HL-60 (cell line): ENCODE measurements around the gene EPHA4.

Experiments used
- GABPA ChIP-seq: IDR thresholded peaks from 2 replicates; pipeline ENCODE4 v1.6.1; 2012; ENCODE audit warnings: low read depth
- POLR2AphosphoS5 ChIP-seq: IDR thresholded peaks from 2 replicates; pipeline ENCODE4 v1.6.1; 2012; ENCODE audit warnings: low read depth
- SPI1 ChIP-seq: IDR thresholded peaks from 2 replicates; pipeline ENCODE4 v1.6.1; 2012; ENCODE audit warnings: low read depth, mild to moderate bottlenecking, borderline replicate concordance
- TF ChIP-seq, protein P1 (sequence below): IDR thresholded peaks from one replicate; pipeline ENCODE4 v1.5.1; 2011; ENCODE audit warnings: low read length, control low read depth, inconsistent platforms; ENCODE audit not compliant: insufficient read depth
- TF ChIP-seq, protein P2 (sequence below): IDR thresholded peaks from 2 replicates; pipeline ENCODE4 v1.6.1; 2012; ENCODE audit warnings: low read depth; ENCODE audit not compliant: insufficient replicate concordance

DNA sequence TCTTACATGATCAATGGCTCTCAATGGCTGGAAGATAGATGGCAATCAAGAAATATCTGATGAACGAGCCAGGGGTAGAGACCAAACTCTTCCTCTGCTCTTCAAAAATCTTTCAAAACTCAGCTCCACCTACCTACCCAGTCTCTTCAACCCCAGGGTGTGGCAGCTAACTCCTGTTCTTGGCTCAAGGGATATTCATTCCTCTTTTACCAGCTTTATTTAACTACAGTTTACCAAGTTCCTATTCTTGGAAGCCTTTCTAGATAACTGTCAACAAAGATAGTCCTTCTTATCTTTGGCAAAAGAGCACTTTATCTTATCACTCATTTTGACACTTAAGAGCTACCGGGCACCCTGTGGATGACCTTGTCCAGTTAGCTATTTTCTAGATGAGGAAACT lies 36.3 kb downstream of the EPHA4 start:
- TF ChIP-seq, protein P1, sequence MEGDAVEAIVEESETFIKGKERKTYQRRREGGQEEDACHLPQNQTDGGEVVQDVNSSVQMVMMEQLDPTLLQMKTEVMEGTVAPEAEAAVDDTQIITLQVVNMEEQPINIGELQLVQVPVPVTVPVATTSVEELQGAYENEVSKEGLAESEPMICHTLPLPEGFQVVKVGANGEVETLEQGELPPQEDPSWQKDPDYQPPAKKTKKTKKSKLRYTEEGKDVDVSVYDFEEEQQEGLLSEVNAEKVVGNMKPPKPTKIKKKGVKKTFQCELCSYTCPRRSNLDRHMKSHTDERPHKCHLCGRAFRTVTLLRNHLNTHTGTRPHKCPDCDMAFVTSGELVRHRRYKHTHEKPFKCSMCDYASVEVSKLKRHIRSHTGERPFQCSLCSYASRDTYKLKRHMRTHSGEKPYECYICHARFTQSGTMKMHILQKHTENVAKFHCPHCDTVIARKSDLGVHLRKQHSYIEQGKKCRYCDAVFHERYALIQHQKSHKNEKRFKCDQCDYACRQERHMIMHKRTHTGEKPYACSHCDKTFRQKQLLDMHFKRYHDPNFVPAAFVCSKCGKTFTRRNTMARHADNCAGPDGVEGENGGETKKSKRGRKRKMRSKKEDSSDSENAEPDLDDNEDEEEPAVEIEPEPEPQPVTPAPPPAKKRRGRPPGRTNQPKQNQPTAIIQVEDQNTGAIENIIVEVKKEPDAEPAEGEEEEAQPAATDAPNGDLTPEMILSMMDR = no peak
- TF ChIP-seq, protein P2, sequence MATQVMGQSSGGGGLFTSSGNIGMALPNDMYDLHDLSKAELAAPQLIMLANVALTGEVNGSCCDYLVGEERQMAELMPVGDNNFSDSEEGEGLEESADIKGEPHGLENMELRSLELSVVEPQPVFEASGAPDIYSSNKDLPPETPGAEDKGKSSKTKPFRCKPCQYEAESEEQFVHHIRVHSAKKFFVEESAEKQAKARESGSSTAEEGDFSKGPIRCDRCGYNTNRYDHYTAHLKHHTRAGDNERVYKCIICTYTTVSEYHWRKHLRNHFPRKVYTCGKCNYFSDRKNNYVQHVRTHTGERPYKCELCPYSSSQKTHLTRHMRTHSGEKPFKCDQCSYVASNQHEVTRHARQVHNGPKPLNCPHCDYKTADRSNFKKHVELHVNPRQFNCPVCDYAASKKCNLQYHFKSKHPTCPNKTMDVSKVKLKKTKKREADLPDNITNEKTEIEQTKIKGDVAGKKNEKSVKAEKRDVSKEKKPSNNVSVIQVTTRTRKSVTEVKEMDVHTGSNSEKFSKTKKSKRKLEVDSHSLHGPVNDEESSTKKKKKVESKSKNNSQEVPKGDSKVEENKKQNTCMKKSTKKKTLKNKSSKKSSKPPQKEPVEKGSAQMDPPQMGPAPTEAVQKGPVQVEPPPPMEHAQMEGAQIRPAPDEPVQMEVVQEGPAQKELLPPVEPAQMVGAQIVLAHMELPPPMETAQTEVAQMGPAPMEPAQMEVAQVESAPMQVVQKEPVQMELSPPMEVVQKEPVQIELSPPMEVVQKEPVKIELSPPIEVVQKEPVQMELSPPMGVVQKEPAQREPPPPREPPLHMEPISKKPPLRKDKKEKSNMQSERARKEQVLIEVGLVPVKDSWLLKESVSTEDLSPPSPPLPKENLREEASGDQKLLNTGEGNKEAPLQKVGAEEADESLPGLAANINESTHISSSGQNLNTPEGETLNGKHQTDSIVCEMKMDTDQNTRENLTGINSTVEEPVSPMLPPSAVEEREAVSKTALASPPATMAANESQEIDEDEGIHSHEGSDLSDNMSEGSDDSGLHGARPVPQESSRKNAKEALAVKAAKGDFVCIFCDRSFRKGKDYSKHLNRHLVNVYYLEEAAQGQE = no peak
- TF ChIP-seq POLR2AphosphoS5 = no peak
- no peak for TF ChIP-seq GABPA
- TF ChIP-seq SPI1 = no peak
